GM06990 (cell line): ENCODE data around the gene DFFA.
"Not testable (repeated sequence)": the region's sequence is repeated elsewhere in the genome, so short reads cannot be mapped to it uniquely, and the experiment has no call there.

Experiments
- DNase-seq: peaks from one replicate; pipeline ENCODE4 v3.0.0-alpha.2; 2011; ENCODE audit not compliant: insufficient read length; ENCODE audit errors: extremely low read depth
- H3K27me3 ChIP-seq: replicated peaks from 2 replicates; pipeline ENCODE4 v1.6.0; 2011; ENCODE audit warnings: low read length; ENCODE audit not compliant: control insufficient read depth, insufficient read depth
- H3K36me3 ChIP-seq: 2 replicates; pipeline ENCODE4 v1.5.1; 2011; ENCODE audit warnings: low read length; ENCODE audit not compliant: control insufficient read depth, insufficient read depth
- H3K4me3 ChIP-seq: replicated peaks from 2 replicates; pipeline ENCODE4 v1.5.1; 2011; ENCODE audit warnings: low read depth, mild to moderate bottlenecking, control low read depth, low read length
- TF ChIP-seq, protein P1 (sequence below): IDR thresholded peaks from 2 replicates; pipeline ENCODE4 v1.5.1; 2011; ENCODE audit warnings: low read length, control low read depth, mild to moderate bottlenecking, inconsistent platforms; ENCODE audit not compliant: insufficient read depth, poor library complexity, severe bottlenecking

The DFFA gene

DNA sequence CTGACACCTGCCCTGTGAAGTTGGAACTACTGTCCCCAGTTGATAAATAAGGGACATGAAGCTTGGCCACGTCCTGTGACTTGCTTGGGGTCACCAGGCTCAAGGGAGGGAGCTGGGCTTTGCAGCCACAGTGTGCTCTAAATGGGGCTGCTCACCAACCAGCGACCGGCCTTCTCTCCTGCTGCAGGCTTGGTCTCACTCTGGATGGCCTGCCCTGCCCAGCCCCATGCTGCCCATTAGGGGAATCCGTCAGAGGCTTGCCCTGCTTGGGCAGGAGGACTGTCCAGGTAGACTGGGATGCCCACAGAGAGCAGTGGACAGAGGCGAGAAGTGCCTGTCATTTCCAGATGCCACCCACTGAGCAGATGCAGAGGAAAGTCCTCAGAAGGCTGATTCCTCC is 43.3 kb downstream of the DFFA start:
- TF ChIP-seq, protein P1, sequence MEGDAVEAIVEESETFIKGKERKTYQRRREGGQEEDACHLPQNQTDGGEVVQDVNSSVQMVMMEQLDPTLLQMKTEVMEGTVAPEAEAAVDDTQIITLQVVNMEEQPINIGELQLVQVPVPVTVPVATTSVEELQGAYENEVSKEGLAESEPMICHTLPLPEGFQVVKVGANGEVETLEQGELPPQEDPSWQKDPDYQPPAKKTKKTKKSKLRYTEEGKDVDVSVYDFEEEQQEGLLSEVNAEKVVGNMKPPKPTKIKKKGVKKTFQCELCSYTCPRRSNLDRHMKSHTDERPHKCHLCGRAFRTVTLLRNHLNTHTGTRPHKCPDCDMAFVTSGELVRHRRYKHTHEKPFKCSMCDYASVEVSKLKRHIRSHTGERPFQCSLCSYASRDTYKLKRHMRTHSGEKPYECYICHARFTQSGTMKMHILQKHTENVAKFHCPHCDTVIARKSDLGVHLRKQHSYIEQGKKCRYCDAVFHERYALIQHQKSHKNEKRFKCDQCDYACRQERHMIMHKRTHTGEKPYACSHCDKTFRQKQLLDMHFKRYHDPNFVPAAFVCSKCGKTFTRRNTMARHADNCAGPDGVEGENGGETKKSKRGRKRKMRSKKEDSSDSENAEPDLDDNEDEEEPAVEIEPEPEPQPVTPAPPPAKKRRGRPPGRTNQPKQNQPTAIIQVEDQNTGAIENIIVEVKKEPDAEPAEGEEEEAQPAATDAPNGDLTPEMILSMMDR, result no peak
- Histone ChIP-seq H3K4me3 (no peak overlapping the region), H3K36me3 (no peaks in the 10 kb centered on the region), H3K27me3 (no peaks in the 10 kb centered on the region)
- no peak for DNase-seq

DNA sequence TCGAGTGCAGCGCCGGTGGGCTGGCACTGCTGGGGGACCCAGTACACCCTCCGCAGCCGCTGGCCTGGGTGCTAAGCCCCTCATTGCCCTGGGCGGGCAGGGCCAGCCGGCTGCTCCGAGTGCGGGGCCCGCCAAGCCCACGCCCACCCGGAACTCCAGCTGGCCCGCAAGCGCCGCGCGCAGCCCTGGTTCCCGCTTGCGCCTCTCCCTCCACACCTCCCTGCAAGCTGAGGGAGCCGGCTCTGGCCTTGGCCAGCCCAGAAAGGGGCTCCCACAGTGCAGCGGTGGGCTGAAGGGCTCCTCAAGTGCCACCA is 45.8 kb downstream of the DFFA start:
- not testable (repeated sequence) for H3K4me3 ChIP-seq, DNase-seq, H3K36me3 ChIP-seq, H3K27me3 ChIP-seq

DNA sequence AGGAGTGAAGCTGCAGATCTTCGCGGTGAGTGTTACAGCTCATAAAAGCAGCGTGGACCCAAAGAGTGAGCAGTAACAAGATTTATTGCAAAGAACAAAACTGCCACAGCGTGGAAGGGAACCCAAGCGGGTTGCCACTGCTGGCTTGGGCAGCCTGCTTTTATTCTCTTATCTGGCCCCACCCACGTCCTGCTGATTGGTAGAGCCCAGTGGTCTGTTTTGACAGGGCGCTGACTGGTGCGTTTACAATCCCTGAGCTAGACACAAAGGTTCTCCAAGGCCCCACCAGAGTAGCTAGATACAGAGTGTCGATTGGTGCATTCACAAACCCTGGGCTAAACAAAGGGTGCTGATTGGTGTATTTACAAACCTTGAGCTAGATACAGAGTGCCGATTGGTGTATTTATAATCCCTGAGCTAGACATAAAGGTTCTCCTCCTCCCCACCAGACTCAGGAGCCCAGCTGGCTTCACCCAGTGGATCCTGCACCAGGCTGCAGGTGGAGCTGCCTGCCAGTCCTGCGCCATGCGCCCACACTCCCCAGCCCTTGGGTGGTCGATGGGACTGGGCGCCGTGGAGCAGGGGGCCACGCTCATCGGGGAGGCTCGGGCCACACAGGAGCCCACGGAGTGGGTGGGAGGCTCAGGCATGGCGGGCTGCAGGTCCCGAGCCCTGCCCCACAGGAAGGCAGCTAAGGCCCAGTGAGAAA is 46.3 kb downstream of the DFFA start:
- not testable (repeated sequence) for H3K36me3 ChIP-seq, H3K4me3 ChIP-seq, DNase-seq, H3K27me3 ChIP-seq

DNA sequence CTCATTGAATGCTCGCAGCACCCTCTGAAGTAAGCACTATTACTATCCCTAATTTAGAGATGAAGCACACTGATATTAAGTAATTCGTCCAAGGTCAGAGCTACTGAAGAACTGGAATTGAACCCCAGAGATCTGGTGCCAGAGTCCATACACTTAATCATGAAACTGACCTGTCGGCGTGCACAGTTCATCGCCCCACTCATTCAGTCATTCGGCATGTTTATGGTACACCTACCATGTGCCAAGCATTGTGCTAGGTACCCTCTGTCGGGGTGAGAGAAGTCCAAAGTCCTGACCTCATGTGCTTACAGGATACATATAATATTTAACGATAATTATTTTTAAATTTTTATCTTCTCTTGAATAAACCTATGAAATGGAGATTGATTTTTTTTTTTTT is 47.7 kb downstream of the DFFA start:
- Histone ChIP-seq H3K27me3 (no peaks in the 10 kb centered on the region), H3K4me3 (no peak overlapping the region), H3K36me3 (peaks cover 4% of the 10 kb centered on the region)
- TF ChIP-seq, protein P1, result no peak
- no peak for DNase-seq

DNA sequence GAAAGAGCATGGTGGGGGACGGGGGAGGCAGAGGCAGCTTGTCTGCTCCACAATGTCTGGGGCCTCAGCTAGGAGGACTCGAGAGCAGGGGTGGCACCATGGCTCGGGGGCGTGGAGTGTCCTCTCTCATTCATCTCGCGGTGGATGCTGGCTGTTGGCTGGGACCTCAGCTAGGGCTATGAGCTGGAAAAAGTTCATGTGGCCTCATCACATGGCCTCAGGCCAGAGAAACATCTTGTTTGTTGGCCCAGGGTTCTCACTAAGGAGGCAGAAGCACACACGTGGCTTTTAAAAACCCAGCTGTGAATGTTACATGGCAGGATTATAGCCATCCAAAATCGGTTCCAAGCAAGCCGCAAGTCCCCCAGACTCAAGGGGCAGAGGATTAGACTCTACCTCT is 48.3 kb downstream of the DFFA start:
- Histone ChIP-seq H3K36me3 (peaks cover 8% of the 10 kb centered on the region), H3K27me3 (no peaks in the 10 kb centered on the region), H3K4me3 (no peak overlapping the region)
- DNase-seq, result no peak
- TF ChIP-seq, protein P1, result no peak

DNA sequence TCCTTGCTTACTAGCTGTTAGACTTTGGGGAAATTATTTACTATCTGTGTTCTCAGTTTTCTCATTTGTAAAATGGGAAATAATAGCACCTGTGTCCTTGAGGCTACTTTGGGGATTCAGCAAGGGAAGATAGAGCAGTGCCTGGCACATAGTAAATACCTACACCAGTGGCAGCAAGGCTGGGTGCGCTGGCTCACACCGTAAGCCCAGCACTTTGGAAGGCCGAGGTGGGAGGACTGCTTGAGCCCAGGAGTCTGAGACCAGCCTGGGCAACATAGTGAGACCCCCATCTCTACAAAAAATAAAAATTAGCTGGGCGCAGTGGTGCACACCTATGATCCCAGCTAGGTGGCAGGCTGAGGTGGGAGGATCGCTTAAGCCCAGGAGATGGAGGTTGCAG is 50.7 kb downstream of the DFFA start:
- no peak for DNase-seq
- peaks cover 15% of the 10 kb centered on the region for H3K36me3 ChIP-seq
- no peak overlapping the region for H3K4me3 ChIP-seq
- TF ChIP-seq, protein P1, result no peak
- H3K27me3 ChIP-seq, result no peaks in the 10 kb centered on the region

DNA sequence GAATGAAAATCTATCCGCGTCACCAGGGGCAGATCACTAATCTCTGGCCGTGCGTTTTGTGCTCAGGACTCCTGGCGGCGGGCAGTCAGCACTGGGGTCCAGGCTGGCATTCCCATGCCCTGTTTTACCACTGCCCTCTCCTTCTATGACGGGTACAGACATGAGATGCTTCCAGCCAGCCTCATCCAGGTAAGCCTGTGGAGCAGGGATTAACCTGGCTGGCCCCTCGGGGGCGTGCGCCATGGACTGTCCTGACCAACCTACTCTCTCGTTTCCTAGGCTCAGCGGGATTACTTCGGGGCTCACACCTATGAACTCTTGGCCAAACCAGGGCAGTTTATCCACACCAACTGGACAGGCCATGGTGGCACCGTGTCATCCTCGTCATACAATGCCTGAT is 53.0 kb downstream of the DFFA start:
- H3K36me3 ChIP-seq, result peaks cover 24% of the 10 kb centered on the region
- DNase-seq, result no peak
- TF ChIP-seq, protein P1, result no peak
- no peak overlapping the region for H3K4me3 ChIP-seq
- no peaks in the 10 kb centered on the region for H3K27me3 ChIP-seq

DNA sequence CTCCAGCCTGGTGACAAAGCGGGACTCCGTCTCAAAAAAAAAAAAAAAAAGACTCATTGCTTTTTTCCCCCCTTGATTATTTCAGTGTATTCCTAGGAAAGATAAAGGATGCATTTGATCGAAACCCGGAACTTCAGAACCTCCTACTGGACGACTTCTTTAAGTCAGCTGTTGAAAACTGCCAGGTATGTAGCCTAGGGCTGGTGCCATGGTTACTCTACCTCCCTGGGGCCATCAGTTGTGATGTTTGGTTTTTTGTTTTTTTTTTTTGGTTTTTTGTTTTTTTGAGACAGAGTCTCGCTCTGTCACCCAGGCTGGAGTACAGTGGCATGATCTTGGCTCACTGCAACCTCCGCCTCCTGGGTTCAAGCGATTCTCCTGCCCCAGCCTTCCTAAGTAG is 53.6 kb downstream of the DFFA start:
- not testable (repeated sequence) for H3K4me3 ChIP-seq, DNase-seq, H3K27me3 ChIP-seq
- H3K36me3 ChIP-seq, result peaks cover 24% of the 10 kb centered on the region

DNA sequence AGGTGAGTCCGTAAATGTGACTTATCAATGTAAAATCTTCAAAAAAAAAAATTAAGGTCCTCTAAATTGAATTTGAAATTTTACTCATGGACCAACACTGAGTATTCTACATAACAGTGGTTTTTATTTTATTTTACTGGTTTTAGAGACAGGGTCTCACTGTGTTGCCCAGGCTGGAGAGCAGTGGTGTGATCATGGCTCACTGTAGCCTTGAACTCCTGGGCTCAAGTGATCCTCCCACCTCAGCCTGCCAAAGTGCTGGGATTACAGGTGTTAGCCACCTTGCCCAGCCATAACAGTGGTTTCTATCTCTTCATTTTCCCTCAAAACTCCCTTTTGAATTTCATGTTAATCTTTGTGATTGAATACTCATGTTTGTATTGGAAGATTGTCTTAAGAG is 56.4 kb downstream of the DFFA start:
- DNase-seq, H3K27me3 ChIP-seq, H3K4me3 ChIP-seq: not testable (repeated sequence)
- peaks cover 40% of the 10 kb centered on the region for H3K36me3 ChIP-seq
